Left ventricle myocardium inferior (tissue), 1 donor: ENCODE measurements around the gene SULF2. TPM values are rescaled to one million over a fixed set of nuclear protein-coding genes. Genes with fewer than 3 reads are reported as not detected.

Experiments
- DNase-seq: peaks from one replicate; pipeline ENCODE4 v3.0.0-alpha.2; 2020
- H3K27ac ChIP-seq: fragments of 200-600 bp; replicated peaks from 2 replicates; pipeline ENCODE4 v1.8.0; 2021
- H3K27me3 ChIP-seq: fragments of 200-600 bp; 2 replicates; pipeline ENCODE4 v1.8.0; 2021; ENCODE audit warnings: low read depth
- H3K36me3 ChIP-seq: fragments of 200-600 bp; 2 replicates; pipeline ENCODE4 v1.8.0; 2021
- H3K4me1 ChIP-seq: fragments of 200-600 bp; 2 replicates; pipeline ENCODE4 v1.8.0; 2021
- H3K4me3 ChIP-seq: fragments of 200-600 bp; 2 replicates; pipeline ENCODE4 v1.8.0; 2021; ENCODE audit warnings: mild to moderate bottlenecking, moderate library complexity
- H3K9me3 ChIP-seq: fragments of 200-600 bp; replicated peaks from 2 replicates; pipeline ENCODE4 v1.8.0; 2021
- intact Hi-C: fragments of 100-400 bp; cut with micrococcal nuclease; formaldehyde crosslinking; loops from one replicate; pipeline ENCODE4 v1.11.0; 2022
- total RNA-seq: library from RNA; stranded (reverse); fragmentation: NEBNext Ultra II Directional; extraction: Animal tissue kit (Norgen Biotek cat#: 25700); gene quantifications from one replicate; pipeline ENCODE4 v1.2.1, GENCODE V29; 2021
- TF ChIP-seq, protein P1 (sequence below): fragments of 200-600 bp; IDR thresholded peaks from 2 replicates; pipeline ENCODE4 v1.8.0; 2021; ENCODE audit warnings: antibody characterized with exemption, mild to moderate bottlenecking, borderline replicate concordance
- donor health status: DM: no; HTN: yes; CAD: no; lungs with severe emphysema.

The SULF2 gene
- total RNA-seq, 1 donor from 2014 or later = 40.7 TPM

DNA sequence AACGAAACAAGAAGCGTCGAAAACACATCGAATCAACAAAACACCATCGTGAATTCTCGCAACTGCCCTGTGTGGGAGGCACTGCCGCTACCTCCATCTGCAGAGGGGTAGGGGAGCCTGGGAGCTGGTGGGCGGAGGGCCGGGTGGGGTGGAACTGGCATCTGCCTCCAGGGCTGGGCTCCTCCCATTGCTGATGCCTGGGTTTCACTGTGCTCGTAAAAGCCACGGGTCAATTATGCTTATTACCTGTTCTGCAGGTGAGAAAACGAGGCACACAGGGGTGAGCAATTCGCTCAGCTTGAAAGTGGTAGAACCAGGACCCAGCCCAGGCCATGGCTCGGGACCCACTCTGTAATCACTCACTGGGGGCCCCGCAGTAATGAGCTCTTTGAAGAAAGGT, 16.5 kb upstream of the SULF2 start:
- H3K9me3 ChIP-seq = peaks cover 7% of the 10 kb centered on the region
- DNase-seq = no peak
- H3K27ac ChIP-seq = no peak overlapping the region
- H3K27me3 ChIP-seq = peaks cover 48% of the 10 kb centered on the region
- H3K4me3 ChIP-seq = no peak overlapping the region
- intact Hi-C loops = no loop called here
- H3K36me3 ChIP-seq = no peaks in the 10 kb centered on the region
- peaks cover 17% of the 10 kb centered on the region for H3K4me1 ChIP-seq
- TF ChIP-seq, protein P1, sequence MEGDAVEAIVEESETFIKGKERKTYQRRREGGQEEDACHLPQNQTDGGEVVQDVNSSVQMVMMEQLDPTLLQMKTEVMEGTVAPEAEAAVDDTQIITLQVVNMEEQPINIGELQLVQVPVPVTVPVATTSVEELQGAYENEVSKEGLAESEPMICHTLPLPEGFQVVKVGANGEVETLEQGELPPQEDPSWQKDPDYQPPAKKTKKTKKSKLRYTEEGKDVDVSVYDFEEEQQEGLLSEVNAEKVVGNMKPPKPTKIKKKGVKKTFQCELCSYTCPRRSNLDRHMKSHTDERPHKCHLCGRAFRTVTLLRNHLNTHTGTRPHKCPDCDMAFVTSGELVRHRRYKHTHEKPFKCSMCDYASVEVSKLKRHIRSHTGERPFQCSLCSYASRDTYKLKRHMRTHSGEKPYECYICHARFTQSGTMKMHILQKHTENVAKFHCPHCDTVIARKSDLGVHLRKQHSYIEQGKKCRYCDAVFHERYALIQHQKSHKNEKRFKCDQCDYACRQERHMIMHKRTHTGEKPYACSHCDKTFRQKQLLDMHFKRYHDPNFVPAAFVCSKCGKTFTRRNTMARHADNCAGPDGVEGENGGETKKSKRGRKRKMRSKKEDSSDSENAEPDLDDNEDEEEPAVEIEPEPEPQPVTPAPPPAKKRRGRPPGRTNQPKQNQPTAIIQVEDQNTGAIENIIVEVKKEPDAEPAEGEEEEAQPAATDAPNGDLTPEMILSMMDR = no peak

DNA sequence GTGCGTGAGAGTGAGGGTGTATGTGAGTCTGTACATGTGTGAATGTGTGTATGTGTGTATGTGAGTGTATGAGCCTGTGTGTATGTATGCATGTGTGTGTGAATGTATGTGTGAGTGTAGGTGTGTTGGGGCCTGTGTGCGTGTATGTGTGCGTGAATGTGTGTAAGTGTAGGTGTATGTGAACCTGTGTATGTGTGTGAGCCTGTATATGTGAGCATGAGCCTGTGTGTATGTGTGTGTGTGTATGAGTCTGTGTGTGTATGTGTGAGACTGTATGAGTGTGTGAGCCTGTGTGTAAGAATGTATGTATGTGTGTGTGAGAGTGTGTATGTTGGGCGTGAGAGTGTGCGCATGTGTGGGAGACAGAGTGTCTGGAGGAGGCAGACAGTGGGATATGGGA, 15.8 kb upstream of the SULF2 start:
- no peak for DNase-seq
- H3K4me1 ChIP-seq = peaks cover 17% of the 10 kb centered on the region
- peaks cover 42% of the 10 kb centered on the region for H3K27me3 ChIP-seq
- TF ChIP-seq, protein P1 = no peak
- no peaks in the 10 kb centered on the region for H3K36me3 ChIP-seq
- H3K9me3 ChIP-seq = peaks cover 7% of the 10 kb centered on the region
- no peak overlapping the region for H3K4me3 ChIP-seq
- intact Hi-C loops = no loop called here
- H3K27ac ChIP-seq = no peak overlapping the region

DNA sequence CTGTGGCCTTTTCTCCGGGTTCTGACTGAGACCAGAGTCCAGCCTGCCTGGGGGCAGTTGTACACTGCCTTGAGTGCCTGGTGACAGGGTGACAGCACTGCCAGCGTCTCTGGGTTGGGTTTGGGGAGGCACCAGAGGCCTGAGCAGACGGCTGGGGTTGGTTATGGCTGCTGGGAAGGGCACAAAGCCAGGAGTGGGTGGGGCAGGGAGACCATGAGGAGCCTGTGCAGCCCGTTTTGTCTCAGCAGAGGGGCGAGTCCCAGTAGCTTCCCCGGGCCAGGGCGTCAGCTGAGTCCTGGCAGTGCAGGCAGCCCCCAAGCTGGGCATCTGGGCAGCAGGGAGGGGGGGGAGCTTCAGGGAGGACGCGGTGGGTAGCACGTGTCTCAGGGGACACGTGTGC, 15.3 kb upstream of the SULF2 start:
- Histone ChIP-seq H3K27me3 (peaks cover 37% of the 10 kb centered on the region), H3K4me3 (no peak overlapping the region), H3K27ac (no peak overlapping the region), H3K36me3 (no peaks in the 10 kb centered on the region), H3K9me3 (peaks cover 7% of the 10 kb centered on the region), H3K4me1 (peaks cover 17% of the 10 kb centered on the region)
- intact Hi-C loops = no loop called here
- no peak for DNase-seq
- TF ChIP-seq, protein P1 = no peak

DNA sequence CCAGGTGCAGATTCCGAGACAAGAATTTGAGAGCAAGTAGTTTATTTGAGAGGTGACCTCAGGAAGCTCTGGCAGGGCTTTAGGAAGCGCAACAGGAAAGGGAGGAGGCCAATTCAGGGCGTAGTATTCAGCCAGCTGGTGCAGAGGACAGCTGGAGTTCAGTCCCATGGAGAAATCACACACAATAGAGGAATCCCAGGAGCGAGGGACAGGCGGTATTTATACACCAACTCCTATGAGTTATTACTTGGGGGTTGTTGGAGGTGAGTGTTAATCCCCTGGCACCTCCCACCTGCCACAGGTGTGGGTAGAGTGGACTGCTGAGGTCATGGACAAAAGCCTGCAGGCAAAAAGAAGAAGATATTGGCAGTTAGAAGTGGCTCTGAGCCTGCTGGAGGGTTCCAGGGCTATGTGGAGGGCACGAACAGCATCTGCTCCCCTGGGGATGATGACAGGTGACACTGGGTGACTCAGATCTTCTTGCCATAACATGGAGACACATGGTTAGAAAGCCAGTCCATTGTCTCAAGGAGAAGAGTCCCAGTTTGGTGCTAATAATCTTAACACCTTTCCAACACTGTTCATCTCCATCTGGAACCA, 13.9 kb upstream of the SULF2 start:
- H3K4me3 ChIP-seq = no peak overlapping the region
- DNase-seq = no peak
- H3K36me3 ChIP-seq = no peaks in the 10 kb centered on the region
- TF ChIP-seq, protein P1 = no peak
- peaks cover 25% of the 10 kb centered on the region for H3K27me3 ChIP-seq
- peaks cover 17% of the 10 kb centered on the region for H3K4me1 ChIP-seq
- peak overlapping the region; percentile 43 for H3K27ac ChIP-seq
- H3K9me3 ChIP-seq = peaks cover 7% of the 10 kb centered on the region
- intact Hi-C loops = no loop called here

DNA sequence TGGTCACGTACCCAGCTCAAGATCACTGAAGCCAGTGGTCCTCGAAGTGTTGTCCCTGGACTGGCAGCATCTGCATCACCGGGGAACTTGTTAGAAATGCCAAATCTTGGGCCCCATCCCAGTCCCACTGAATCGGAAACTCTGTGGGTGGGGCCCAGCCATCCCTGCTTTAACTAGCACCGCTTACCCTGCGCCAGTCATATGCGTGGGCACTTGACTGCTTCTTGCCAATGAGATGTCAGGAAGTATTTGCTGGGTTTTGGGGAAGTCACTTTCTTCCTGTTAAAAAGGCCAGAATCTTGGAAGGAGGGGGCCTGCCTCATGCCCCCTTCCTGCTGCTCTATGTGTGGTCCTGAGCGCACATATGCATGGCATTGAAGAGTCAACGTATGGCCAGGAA, 11.7 kb upstream of the SULF2 start:
- peaks cover 4% of the 10 kb centered on the region for H3K27me3 ChIP-seq
- H3K4me3 ChIP-seq = no peak overlapping the region
- no peak overlapping the region for H3K27ac ChIP-seq
- intact Hi-C loops = no loop called here
- DNase-seq = no peak
- no peaks in the 10 kb centered on the region for H3K36me3 ChIP-seq
- TF ChIP-seq, protein P1 = no peak
- H3K4me1 ChIP-seq = peaks cover 23% of the 10 kb centered on the region
- peaks cover 7% of the 10 kb centered on the region for H3K9me3 ChIP-seq
